Tibial nerve (tissue), 4 donors: ENCODE measurements around the gene JADE3.

Source experiments
- CTCF ChIP-seq, 5 experiments: fragments of 200-600 bp in 3 of 5; fragments of 450-650 bp in 2 of 5; sonication (generic) in 3 of 5; IDR thresholded peaks; one replicate each; pipeline ENCODE4 v1.5.1; 2016 to 2019; ENCODE audit warnings: antibody characterized with exemption in 5 of 5, mild to moderate bottlenecking in 3 of 5, moderate library complexity in 2 of 5
- EP300 ChIP-seq, 2 donors: sonication (generic); formaldehyde crosslinking; IDR thresholded peaks; one replicate each; pipeline ENCODE4 v1.6.1; 2017; ENCODE audit warnings: antibody characterized with exemption in 2 of 2, mild to moderate bottlenecking in 1 of 2
- POLR2A ChIP-seq, 2 donors: fragments of 450-650 bp; IDR thresholded peaks; one replicate each; pipeline ENCODE4 v1.6.1; 2017; ENCODE audit warnings: antibody characterized with exemption in 2 of 2, mild to moderate bottlenecking in 2 of 2, moderate library complexity in 2 of 2

- TF ChIP-seq CTCF (IDR thresholded peaks at IDR 0.05): no peak
- no peak for TF ChIP-seq POLR2A (IDR thresholded peaks at IDR 0.05)
- no peak for TF ChIP-seq EP300 (IDR thresholded peaks at IDR 0.05)
Observed at GRCh38 chrX:47060708-47061107, 148.5 kb downstream of the JADE3 start.
